Kidney (tissue), 14 donors: ENCODE measurements around the gene DAZAP1. TPM values are rescaled to one million over a fixed set of nuclear protein-coding genes. Genes with fewer than 3 reads are reported as not detected.

Source experiments
- DNase-seq, 5 donors: peaks; one replicate each; pipeline ENCODE4 v3.0.0-alpha.2; 2013 to 2020
- FAIRE-seq: peaks from 2 replicates; lab custom pipeline; 2012; peaks lifted over from hg19 to GRCh38; lab: Jason Lieb, UNC
- H3K27ac ChIP-seq, 2 donors: one replicate each; pipeline ENCODE4 v1.7.0; 2013; ENCODE audit warnings: low read depth in 2 of 2, low read length in 2 of 2, inconsistent platforms in 1 of 2
- H3K27me3 ChIP-seq: one replicate; pipeline ENCODE4 v1.7.1; 2013; ENCODE audit warnings: low read length, inconsistent platforms; ENCODE audit not compliant: control insufficient read depth, insufficient read depth
- H3K36me3 ChIP-seq, 3 donors: one replicate each; pipeline versions ENCODE4 v1.7.0 to v1.7.1; 2013; ENCODE audit warnings: low read length in 3 of 3, control low read depth in 1 of 3, inconsistent platforms in 1 of 3; ENCODE audit not compliant: insufficient read depth in 3 of 3, control insufficient read depth in 2 of 3
- H3K4me1 ChIP-seq, 3 donors: one replicate each; pipeline versions ENCODE4 v1.7.0 to v1.7.1; 2013; ENCODE audit warnings: low read length in 3 of 3, inconsistent platforms in 1 of 3, low read depth in 1 of 3; ENCODE audit not compliant: control insufficient read depth in 2 of 3, insufficient read depth in 2 of 3
- H3K4me3 ChIP-seq, 3 donors: one replicate each; pipeline versions ENCODE4 v1.7.0 to v1.8.1; 2013; ENCODE audit warnings: low read length in 3 of 3, control low read depth in 1 of 3, inconsistent platforms in 1 of 3
- H3K9ac ChIP-seq, 3 donors: one replicate each; pipeline versions ENCODE4 v1.7.0 to v1.7.1; 2013; ENCODE audit warnings: low read length in 3 of 3, control low read depth in 1 of 3, inconsistent platforms in 1 of 3
- H3K9me3 ChIP-seq, 3 donors: one replicate each; pipeline versions ENCODE4 v1.7.0 to v1.7.1; 2013; ENCODE audit warnings: low read length in 3 of 3, control low read depth in 1 of 3, inconsistent platforms in 1 of 3; ENCODE audit not compliant: control insufficient read depth in 2 of 3, insufficient read depth in 1 of 3
- intact Hi-C: fragments of 100-400 bp; cut with DNase I; formaldehyde crosslinking; loops from one replicate; pipeline ENCODE4 v1.11.1; 2022
- polyA plus RNA-seq: library from polyadenylated mRNA; stranded (reverse); fragments of 350-450 nt; fragmentation: Illumina TruSeq; extraction: RNeasy Lipid Tissue Mini Kit (QIAGEN cat#74804); gene quantifications from one replicate; pipeline ENCODE4 v1.2.3, GENCODE V29; 2014; ENCODE audit warnings: low read depth, low replicate concordance; ENCODE audit not compliant: insufficient read depth
- total RNA-seq: library from RNA; stranded (reverse); fragmentation: NEBNext Ultra II Directional; extraction: Animal tissue kit (Norgen Biotek cat#: 25700); gene quantifications from one replicate; pipeline ENCODE4 v1.2.1, GENCODE V29; 2021
- TF ChIP-seq, protein P1 (sequence below): IDR thresholded peaks from 3 replicates; pipeline ENCODE4 v1.5.1; 2012; ENCODE audit warnings: mild to moderate bottlenecking, moderate library complexity, borderline replicate concordance; ENCODE audit not compliant: insufficient read depth; ENCODE audit errors: extremely low read depth
- donor health status: control.
- donor health status: control.
- donor health status: control.
- donor health status: control.
- donor health status: control.
- donor health status: DM: yes; HTN: yes; CAD: no.
- donor health status: Normal renal cell carcinoma (clear cell type).

DAZAP1 gene
- total and polyA plus RNA-seq, 2 donors from 2014 or later: 47.7 to 98.5 TPM

- no peak overlapping the region for H3K4me3 ChIP-seq
- peaks cover 0 to 8% (median 0%) of the 10 kb centered on the region in 3 donors for H3K4me1 ChIP-seq
- no peaks in the 10 kb centered on the region for H3K9me3 ChIP-seq
- no peak overlapping the region for H3K27ac ChIP-seq
- intact Hi-C loops: no loop called here
- FAIRE-seq (no peak), DNase-seq (peak in 1 of 5 donors; percentile 72)
- H3K36me3 ChIP-seq: peaks cover 4 to 20% (median 13%) of the 10 kb centered on the region in 3 donors
- TF ChIP-seq, protein P1, sequence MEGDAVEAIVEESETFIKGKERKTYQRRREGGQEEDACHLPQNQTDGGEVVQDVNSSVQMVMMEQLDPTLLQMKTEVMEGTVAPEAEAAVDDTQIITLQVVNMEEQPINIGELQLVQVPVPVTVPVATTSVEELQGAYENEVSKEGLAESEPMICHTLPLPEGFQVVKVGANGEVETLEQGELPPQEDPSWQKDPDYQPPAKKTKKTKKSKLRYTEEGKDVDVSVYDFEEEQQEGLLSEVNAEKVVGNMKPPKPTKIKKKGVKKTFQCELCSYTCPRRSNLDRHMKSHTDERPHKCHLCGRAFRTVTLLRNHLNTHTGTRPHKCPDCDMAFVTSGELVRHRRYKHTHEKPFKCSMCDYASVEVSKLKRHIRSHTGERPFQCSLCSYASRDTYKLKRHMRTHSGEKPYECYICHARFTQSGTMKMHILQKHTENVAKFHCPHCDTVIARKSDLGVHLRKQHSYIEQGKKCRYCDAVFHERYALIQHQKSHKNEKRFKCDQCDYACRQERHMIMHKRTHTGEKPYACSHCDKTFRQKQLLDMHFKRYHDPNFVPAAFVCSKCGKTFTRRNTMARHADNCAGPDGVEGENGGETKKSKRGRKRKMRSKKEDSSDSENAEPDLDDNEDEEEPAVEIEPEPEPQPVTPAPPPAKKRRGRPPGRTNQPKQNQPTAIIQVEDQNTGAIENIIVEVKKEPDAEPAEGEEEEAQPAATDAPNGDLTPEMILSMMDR: no peak
- H3K9ac ChIP-seq: no peak overlapping the region
- no peaks in the 10 kb centered on the region for H3K27me3 ChIP-seq
These were observed 19.4 kb upstream of the DAZAP1 start for GRCh38 chr19:1387684-1388636.

DNA sequence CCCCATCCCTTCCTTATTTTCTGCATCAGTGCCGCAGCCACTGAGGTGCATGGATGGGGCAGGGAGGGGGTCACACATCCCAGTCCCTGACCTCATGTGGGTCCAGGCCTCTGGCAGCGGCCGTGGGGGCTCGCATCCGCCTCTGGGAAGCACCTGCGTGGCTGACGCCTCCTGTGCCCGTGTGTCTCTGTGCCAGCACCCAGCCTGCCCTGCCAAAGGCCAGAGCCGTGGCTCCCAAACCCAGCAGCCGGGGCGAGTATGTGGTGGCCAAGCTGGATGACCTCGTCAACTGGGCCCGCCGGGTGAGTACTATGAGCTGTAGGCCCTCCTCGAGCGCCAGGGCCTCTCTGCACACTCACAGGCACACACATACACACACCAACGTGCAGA is 18.8 kb upstream of the DAZAP1 start:
- TF ChIP-seq, protein P1: no peak
- DNase-seq (peak in 1 of 5 donors; percentile 69), FAIRE-seq (no peak)
- no peaks in the 10 kb centered on the region for H3K9me3 ChIP-seq
- H3K27me3 ChIP-seq: no peaks in the 10 kb centered on the region
- no peak overlapping the region for H3K27ac ChIP-seq
- H3K4me3 ChIP-seq: no peak overlapping the region
- H3K4me1 ChIP-seq: peaks cover 0 to 8% (median 0%) of the 10 kb centered on the region in 3 donors
- peaks cover 4 to 24% (median 16%) of the 10 kb centered on the region in 3 donors for H3K36me3 ChIP-seq
- intact Hi-C loops: no loop called here
- H3K9ac ChIP-seq: no peak overlapping the region

GRCh38 chr19:1389033-1389940 is 18.1 kb upstream of the DAZAP1 start:
- Histone ChIP-seq H3K36me3 (peaks cover 4 to 27% (median 18%) of the 10 kb centered on the region in 3 donors), H3K27ac (no peak overlapping the region), H3K27me3 (no peaks in the 10 kb centered on the region), H3K4me1 (peaks cover 0 to 4% (median 0%) of the 10 kb centered on the region in 3 donors), H3K4me3 (no peak overlapping the region), H3K9me3 (no peaks in the 10 kb centered on the region), H3K9ac (no peak overlapping the region)
- TF ChIP-seq, protein P1: no peak
- intact Hi-C loops: no loop called here
- DNase-seq: no peak
- no peak for FAIRE-seq
